Esophagus mucosa (tissue), 1 donor: ENCODE measurements around the gene IMPDH1. TPM values are rescaled to one million over a fixed set of nuclear protein-coding genes. Genes with fewer than 3 reads are reported as not detected.
A peak's percentile ranks its signal among the peaks of the same experiment; 100 is the strongest.

Source experiments
- ATAC-seq: fragments of 200-7000 bp; cut with Tn5 transposase; one replicate; pipeline ENCODE4 v1.9.1; 2020
- total RNA-seq: library from RNA; stranded (reverse); gene quantifications from one replicate; pipeline ENCODE4 v1.2.4, GENCODE V29; 2023
- donor health status: DM: yes; HTN: yes; CAD: no.

The IMPDH1 gene
- total RNA-seq, 1 donor from 2014 or later: 38.5 TPM

DNA sequence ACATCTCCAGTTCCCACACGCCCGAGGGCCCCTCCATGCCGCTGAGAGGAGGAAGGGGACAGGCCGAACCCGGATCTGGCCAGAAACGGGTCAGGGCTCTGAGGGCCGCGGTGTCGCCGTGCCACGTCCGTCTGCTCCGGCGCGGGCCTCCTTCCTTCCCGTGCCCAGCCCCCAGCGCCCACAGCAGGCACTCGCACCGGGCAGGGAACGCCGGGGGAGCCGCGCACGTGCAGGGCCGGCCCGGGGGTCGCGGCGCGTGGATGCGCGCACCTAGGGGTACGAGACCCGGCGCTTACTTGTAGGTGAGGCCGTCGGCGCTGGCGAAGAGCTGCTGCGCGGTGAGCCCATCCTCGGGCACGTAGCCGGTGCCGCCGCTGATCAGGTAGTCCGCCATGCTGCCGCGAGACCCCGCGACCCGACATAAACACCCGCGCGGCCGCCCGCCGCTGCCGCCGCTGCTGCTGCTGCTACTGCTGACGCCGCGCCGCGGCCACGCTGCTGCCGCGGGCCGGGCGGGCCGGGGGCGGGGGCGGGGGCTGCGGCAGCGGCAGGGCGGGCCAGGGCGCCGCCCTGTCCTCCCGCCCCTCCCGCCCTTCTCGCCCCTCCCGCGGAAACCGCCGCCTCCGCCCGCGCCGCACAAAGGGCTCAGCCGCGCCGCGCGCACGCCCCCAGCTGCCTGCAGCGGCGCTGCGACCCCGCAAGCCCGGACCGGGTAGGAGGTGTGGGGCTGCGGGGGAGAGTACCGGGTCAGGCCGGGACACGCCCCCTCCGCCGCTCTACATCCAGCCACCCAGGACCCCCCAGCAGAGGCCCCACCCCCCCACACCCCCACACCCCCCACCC, 4.1 kb downstream of the IMPDH1 start:
- no peak for ATAC-seq

DNA sequence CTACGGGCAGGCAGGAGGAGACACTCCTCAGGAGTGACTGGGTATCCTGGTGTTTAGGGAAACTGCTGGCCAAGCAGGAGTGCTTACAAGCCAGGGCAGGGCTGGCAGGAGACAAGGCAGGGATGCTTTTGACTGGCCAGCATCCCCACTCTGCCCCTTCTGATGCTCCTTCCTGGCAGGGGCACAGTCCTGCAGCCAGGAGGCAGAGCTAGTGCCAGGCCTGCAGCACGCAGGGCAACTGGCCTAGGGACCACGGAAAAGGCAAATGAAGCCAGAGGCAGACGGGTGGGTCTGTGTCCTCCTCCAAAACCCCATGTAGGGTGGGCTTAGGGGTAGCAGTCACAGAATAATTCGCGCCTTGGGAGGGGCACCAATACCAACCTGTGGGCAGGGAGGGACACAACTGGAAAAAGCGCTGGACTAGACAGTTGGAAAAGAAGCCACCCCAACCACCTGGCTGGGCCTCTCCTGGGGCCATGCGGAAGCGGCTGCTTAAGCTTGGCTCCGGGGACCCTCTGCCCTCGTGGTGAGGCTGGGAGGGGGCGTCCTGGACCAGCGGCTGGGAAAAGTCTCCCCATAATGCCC, 4.8 kb downstream of the IMPDH1 start:
- peak; percentile 39 for ATAC-seq

DNA sequence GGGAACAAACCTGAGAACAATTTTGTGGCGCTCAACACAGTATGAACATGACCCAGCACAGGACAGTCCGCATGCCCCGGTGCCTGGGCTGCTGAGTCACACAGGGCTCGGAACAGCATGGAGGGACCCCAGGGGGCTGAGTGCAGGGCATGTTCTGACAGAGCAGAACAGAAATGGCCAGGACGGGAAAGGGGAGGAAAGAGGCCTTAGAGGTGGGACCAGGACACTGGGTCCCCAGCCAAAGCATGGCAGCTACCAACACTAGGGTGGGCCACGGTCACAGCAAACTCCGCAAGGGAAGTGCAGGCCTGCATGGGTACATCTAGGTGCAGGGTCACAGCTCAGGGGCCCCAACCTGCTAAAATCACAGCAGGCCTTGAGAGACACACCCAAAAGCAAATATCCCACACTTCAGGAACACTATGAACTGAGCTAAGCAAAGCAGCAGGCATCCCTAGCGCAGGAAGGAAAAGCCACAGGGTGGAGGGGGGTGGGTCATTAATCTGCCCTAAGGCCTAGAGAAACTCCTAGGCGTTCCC, 5.6 kb downstream of the IMPDH1 start:
- ATAC-seq: no peak

DNA sequence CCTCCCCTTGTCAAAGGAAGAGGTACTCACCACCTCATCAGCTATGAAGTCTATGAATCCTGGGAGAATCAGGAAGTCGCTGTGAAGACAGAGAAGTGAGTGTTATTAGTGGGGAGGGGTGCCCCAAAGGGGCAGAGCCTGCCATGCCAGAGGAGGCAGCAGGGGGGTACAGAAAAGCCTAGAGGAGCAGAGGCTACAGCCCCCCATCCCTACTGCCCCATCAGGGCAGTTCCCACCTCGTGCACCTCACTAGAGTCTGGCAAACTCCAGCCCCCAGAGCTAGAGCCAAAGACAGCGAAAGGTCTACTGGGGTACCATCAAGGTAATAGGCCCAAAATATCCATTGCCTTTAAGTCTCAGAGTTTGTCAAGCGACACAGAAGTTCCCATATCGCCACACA, 6.1 kb downstream of the IMPDH1 start:
- no peak for ATAC-seq

DNA sequence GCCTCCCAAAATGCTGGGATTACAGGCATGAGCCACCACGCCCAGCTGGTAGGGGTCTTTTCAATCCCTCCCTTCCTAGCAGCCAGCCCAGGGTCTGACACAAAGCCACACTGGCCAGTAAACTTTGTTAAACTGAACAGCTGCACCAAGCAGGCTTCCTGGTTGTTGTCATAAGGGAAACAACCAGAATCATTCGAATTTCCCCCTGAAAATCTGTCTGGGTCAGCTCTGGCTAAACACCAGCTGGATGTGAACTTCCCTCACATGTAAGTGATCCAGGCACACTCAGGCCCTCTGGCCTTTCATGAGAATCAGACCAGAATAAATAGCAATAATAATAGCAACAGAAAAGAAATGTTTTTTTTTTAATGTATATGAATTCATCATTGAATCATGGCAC, 7.4 kb downstream of the IMPDH1 start:
- ATAC-seq: no peak

DNA sequence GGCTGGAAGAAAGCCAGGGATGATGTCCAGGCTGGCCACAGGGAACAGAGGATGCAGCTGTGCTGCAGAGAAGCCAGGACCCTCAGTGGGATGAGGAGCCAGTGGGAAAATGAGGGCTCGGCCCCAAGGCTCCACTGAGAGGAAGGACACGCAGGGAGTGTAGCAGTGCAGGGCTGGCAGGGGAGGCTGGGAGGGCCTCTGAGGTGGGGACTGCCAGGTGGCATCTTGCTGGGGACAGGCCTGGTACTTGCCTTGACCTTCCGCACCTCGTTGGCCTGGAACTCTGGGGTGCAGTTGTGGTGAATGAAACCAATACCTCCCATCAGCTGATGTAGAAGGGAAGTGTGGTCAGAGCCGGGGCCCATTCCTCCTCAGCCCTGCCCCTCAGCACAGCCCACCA, 9.2 kb downstream of the IMPDH1 start:
- no peak for ATAC-seq

DNA sequence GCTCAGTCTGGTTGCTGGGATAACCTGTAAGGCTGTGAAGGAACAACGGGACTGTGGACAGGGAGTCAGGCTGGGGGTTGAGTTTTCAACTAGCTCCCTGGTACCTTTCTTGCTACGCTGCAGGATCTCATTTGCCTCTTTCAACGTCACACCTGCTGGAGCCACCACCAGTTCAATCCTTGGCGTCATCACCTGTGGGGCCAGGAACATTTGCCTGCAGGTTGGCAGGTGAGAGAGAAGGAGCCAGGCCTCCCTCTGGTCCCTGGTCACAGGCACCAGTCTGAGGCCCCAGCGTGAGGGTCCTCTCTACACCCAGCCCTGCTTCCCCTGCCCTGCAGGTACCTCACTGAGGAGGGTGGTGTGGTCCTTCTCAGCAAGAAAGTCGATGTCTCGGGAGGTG, 9.8 kb downstream of the IMPDH1 start:
- no peak for ATAC-seq

DNA sequence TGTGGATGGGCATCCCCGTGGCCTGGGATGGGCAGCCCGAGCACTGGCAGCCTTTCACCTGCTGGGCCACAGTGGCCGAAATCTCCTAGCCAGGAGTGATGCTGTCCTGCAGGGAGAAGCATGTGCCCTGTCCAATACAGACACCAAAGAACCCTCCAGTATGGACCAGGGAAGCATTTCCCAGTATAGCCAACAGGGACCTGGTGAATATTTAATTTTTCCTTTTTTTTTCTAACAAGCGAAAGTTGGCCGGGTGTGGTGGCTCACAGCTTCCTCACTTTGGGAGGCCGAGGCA, 11.0 kb downstream of the IMPDH1 start:
- ATAC-seq: no peak

DNA sequence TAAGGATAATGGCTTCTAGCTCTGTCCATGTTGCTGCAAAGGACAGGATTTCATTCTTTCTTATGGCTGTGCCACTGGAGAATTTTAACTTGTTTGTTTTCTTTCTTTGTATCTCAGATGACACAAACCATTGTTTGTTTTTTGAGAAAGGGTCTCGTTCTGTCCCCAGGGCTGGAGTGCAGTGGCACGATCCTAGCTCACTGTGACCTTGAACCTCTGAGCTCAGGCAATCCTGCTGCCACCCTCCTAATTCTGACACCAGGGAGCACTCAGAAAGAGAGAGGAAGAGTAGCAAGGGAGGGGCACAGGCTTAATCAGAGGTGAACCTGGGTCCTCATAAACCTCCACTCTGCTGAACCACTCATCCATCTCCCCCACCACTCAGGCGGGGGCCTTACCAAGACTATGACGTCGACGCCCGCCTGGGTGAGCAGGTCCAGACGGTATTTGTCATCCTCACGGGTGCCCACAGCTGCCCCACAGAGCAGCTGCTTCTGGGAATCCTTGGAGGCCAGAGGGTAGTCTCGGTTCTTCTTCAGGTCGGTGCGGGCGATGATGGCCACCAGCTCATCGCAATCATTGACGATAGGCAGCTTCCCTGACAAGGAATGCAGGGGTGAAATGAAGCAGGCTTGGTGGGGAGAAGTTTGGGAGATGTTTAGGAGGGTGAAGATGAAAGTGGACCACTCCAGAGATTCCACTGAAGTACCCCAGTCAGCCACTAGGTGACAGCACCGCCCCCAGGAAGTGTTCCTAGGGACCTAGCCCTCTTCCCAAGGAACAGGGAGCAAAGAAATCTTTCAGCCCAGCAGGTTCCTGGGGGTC, 11.6 kb downstream of the IMPDH1 start:
- ATAC-seq: peak; percentile 62

DNA sequence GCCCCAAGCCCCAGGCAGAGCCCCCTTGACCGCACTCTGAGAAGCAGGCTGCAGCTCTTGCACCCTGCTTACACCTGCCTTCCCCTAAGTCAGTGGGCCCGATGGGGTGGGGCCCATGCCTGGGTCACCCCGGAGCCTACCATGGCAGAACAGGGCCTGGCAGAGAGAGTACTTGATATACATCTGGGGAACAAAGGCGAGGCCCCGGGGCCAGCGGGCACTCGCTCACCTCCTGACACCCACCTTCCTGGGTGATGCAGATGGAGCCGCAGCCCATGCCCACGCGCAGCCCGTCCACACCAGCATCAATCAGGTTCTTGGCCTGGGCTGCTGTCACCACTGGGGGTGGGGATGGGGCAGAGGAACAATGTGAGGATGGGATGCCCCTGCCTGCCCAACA, 13.4 kb downstream of the IMPDH1 start:
- no peak for ATAC-seq

DNA sequence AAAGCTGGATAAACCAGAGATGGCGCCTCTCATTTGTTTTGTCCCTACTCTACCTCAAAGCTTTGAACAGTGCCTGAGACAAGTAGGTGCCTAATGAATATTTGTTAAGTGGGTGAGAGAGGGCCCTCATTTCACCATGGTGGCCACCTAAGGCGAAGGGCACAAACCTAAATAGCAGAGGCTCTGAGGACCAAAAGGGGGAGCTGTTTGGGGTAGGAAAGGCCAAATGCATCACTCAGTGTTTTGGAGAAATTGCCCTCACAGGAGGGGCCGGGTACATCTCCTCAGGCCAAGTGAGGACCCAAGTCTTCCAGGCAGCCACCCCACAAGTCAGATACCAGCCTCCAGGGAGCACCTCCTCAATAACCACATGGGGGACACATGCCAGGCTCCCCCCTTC, 14.0 kb downstream of the IMPDH1 start:
- no peak for ATAC-seq

DNA sequence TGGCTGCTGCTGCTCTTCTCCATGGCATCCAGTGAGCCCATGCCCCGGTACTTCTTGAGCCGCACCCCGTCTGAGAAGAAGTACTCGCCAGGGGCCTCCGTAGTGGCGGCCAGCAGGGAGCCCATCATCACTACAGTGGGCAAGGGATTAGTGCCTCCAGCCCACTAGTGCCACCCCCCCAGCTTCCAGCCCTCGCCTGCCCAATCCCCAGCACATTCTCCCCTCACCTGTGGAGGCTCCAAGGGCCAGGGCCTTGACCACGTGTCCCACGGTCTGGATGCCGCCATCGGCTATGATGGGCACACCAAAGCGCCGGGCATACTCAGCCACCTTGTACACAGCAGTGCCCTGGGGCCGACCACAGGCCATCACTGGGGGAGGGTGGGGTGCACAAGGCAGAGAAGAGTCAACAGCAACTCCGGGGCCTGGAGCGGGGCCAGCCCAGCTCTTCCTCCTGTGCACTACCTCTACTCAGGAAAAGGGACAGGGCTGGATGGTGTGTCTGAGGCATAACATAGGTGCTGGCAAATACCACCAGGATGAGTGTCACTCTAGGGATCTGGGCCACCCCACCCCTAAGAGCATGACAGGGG, 14.8 kb downstream of the IMPDH1 start:
- ATAC-seq: no peak

DNA sequence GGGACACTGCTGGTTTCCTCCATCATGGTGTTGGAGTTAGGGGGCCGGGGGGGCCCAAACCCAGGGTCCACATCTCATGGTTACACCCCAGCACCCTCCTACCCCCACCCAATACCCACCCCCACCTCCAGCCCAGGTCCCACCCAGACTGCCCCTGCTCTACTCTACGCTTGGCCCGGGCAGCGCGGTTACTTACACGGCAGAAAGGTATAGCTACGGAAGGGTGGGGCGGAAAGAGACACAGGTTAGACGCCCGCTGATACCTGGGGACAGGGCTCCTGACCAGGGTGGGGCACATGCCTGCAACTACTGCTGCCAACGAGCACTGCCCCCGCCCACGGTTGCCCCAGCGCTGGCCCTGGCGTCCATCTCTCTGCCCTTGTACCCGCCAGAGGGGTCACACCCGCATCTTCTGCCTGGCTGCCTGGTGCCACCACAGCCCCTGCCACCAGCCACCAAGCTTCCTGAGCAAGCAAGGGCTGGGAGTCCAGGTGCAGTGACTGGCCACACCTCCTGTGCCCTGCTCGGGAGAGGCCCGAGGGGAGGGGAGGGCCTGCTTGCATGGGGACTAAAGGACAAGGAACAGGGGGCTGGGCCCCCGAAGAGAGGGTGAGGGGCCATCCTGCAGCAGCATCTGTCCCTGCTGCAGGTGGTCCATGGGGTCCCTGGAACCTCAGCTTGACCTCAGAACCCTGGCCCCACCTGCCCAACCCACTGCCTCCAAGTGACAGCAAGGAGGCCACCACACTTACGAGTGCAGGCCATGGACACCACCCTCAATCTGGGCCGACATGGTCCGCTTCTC, 16.1 kb downstream of the IMPDH1 start:
- ATAC-seq: no peak

DNA sequence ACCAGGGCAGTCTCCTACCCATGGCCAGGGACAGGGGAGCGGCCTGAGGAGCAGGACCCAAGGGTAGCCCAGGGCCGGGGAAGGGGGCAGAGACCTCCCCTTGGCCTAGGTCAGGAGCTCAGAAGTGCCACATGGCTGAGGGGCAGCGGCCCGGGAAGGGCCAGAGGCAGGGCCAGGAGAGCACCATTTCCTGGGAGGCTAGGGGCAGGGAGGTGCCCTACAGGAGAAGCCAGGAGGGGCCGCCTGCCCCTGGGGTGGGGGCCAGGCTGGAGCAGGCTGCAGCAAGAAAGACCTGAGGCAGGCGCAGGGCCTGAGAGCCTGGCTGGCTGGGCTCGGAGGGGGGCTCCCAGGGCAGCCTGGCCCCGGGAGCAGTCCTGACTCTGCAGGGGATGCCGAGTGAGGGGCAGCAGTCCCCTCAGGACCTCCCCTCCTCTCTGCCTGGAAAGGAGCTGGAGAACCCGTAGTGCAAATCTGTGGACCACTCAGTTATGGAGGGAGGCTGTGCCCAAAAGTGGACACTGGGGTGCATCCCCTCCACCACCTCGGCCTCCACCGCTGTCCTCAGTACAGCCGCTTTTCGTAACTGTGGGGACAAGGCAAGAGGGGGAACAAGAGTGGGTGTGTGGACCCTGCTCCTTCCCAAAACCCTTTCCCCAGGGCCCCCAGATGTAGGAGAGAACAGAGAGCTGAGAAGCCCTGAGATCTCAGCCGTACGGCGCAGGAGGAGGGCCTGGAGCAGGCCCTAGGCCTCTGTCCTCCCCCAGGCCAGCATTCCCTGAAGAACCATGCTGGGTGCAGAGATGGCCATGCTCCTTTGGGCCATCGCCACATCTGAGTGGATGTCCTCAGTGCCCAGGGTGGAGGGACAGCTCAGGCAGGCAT, 17.1 kb downstream of the IMPDH1 start:
- no peak for ATAC-seq

DNA sequence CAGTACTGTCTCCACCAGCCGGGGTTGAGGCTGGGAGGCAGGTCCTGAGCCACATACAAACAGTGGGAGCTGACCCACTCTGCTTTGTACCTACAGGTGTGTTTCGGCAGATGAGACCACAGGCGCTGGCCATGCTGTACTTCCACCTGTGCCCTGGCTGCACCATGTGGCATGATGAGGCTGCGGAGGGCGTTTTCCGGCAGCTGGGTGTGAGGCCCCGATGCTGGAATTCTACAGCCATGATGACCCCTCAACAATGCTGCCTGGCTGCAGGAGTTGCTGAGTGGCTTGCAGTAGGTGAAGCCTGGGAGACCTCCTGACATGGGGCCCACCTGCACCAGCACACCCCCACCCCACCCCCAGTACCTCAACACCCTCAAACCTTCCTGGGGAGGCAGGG, 18.0 kb downstream of the IMPDH1 start:
- ATAC-seq: no peak

DNA sequence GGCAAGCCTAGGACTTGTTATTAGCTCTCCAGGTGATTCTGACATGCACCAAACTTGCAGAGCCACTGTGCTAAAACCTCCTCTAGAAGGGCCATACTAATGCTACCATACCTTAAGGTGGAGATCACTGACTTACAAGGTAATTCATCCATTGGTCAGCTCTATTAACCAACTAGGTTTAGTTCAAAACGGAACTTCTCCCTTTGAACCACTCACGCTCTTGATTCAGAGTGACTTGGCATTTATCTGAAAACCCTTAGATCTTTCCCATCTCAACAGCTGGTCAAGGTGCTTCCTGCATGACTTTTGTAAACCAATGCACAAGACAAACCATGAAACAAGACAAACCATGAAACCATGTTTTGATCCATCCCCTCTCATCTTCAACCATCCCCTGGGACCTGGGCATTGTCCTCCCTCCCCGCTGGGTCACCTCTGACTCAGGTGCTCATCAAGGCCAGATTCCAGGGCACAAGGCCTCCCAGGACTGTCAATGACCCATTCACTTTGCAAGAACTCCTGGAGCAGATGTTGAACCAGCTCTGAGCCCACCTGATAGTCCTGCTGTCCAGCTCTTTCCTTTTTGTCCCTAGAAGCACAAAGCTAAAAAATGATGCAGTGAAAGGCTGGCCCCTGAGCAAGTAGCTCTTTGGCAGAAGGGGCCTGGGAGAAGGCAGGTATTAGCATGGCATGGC, 18.8 kb downstream of the IMPDH1 start:
- no peak for ATAC-seq

DNA sequence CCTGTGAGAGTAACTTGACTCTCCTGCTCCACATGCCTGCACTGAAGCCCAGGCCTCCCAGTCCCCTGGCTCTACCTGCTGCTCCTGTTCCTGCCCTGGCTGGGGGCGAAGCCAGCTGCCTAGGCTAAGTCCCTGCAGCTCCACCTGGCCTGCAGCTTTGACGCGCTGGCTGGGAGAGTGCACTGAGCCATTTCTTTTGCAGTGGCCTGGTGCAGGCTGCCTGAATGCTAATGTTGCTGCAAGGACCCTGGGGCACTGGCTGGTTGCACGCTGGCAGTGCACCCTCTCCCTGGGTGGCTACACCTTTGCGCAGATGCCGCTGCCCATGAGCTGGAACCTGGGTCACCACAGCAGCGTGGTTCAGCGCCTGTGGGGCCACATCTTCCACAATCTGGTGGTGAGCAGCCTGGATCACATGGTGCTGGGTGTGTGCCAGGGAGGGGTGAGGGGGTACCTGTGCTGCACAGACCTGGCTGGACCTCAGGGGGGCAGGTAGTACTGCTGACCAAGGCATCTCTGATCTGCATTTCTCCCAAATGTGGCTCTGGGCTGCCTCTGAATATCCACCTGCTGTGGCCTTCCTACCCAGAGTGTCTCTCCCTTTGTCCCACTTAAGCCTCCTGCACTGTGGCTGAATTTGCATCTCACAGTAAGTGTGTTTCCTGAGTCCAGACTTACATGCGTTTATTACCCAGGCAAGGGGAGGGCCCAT, 20.0 kb downstream of the IMPDH1 start:
- ATAC-seq: peak; percentile 17

DNA sequence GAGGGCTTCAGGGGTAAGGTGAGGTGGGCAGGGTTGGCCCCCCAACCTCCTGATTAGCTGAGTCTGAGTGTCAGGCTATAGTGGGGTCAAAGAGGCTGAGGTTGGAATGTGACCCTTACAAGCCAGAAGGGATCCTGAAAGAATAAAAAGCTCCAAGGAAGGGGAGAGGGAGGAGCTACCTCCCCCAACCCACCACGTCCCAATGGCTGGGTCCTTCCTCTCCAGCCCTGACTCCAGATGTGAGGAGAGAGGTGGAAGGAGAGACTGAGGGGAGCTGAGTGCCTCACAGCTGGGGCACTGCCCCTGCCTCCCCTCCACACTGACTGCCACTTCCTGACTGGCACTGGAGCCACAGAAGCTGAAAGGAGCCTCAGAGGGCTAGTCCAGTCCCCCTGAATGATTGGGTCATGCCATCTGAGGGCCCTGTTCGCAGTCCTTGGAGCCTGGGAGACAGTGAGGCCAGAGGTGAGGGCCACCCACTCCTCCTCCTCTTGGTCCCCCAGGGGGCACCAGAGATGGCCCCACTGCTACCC, 20.6 kb downstream of the IMPDH1 start:
- no peak for ATAC-seq

DNA sequence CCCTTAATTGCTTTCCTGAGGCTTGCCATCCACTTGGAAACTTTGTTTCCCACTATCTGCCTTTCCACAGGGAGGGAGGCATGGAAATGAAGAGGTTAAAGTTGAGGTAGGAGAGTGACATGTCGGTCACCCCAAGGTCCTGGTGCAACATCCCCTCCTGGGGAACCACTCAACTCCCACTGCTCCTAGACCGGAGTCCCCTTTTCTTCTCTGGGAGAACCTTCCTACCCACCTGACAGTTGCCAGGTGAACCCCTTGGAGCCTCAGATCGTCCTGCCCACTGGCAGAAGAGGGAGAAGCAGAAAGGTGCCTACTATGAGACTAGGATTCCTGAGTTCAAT, 21.7 kb downstream of the IMPDH1 start:
- ATAC-seq: no peak
